GM12891 (cell line): ENCODE measurements around the gene PRXL2A.

Experiments used
- PAX5 ChIP-seq: IDR thresholded peaks from 2 replicates; pipeline ENCODE4 v1.6.1; 2011; ENCODE audit warnings: low read length, moderate library complexity, mild to moderate bottlenecking; ENCODE audit not compliant: insufficient read depth, severe bottlenecking
- POLR2A ChIP-seq: IDR thresholded peaks from 2 replicates; pipeline ENCODE4 v1.6.1; 2011; ENCODE audit warnings: low read depth, low read length, control low read depth
- POLR2AphosphoS5 ChIP-seq: IDR thresholded peaks from 2 replicates; pipeline ENCODE4 v1.6.1; 2011; ENCODE audit warnings: low read depth, low read length, control low read depth
- POU2F2 ChIP-seq: IDR thresholded peaks from 2 replicates; pipeline ENCODE4 v1.6.1; 2011; ENCODE audit warnings: low read depth, mild to moderate bottlenecking, control low read depth, low read length, moderate library complexity
- SPI1 ChIP-seq: IDR thresholded peaks from 2 replicates; pipeline ENCODE4 v1.6.1; 2011; ENCODE audit warnings: low read depth, low read length, control low read depth
- TAF1 ChIP-seq: IDR thresholded peaks from 2 replicates; pipeline ENCODE4 v1.6.1; 2011; ENCODE audit warnings: low read depth, low read length, control low read depth

- TF ChIP-seq POLR2A: no peak
- no peak for TF ChIP-seq TAF1
- TF ChIP-seq POLR2AphosphoS5: no peak
- TF ChIP-seq SPI1: no peak
- TF ChIP-seq POU2F2: no peak
- TF ChIP-seq PAX5: no peak
Observed at GRCh38 chr10:80453056-80453841, 44.9 kb downstream of the PRXL2A start.
